GOT3 (cell line): ENCODE results near the gene TPH2.

ENCODE experiments used
- DNase-seq: peaks from one replicate; lab custom pipeline; 2025; ENCODE audit warnings: mixed read lengths; lab: John Stamatoyannopoulos, UW

Gene TPH2

GRCh38 chr12:72033991-72034390, 95.3 kb downstream of the TPH2 start:
- no peak for DNase-seq

GRCh38 chr12:72035625-72036024, 97.0 kb downstream of the TPH2 start:
- DNase-seq = no peak

- DNase-seq = no peak
These were observed 97.7 kb downstream of the TPH2 start for GRCh38 chr12:72036393-72036792.

- DNase-seq = no peak
These were observed 98.6 kb downstream of the TPH2 start for GRCh38 chr12:72037006-72037795.

- no peak for DNase-seq
These were observed 103.2 kb downstream of the TPH2 start for GRCh38 chr12:72041811-72042210.

GRCh38 chr12:72053604-72054003, 115.0 kb downstream of the TPH2 start:
- no peak for DNase-seq

GRCh38 chr12:72054511-72054910, 115.9 kb downstream of the TPH2 start:
- DNase-seq = no peak

- DNase-seq = no peak
These were observed 118.8 kb downstream of the TPH2 start for GRCh38 chr12:72057330-72057914.

- DNase-seq = no peak
These were observed 124.4 kb downstream of the TPH2 start for GRCh38 chr12:72063073-72063472.

GRCh38 chr12:72071030-72071429, 132.4 kb downstream of the TPH2 start:
- no peak for DNase-seq

- DNase-seq = no peak
These were observed 134.1 kb downstream of the TPH2 start for GRCh38 chr12:72072592-72073212.

- no peak for DNase-seq
These were observed 135.4 kb downstream of the TPH2 start for GRCh38 chr12:72074065-72074464.

- DNase-seq = no peak
These were observed 136.3 kb downstream of the TPH2 start for GRCh38 chr12:72074956-72075355.

GRCh38 chr12:72075401-72075800, 136.8 kb downstream of the TPH2 start:
- DNase-seq = no peak

- no peak for DNase-seq
These were observed 137.4 kb downstream of the TPH2 start for GRCh38 chr12:72075891-72076557.

GRCh38 chr12:72076558-72076915, 137.9 kb downstream of the TPH2 start:
- no peak for DNase-seq

- no peak for DNase-seq
These were observed 138.6 kb downstream of the TPH2 start for GRCh38 chr12:72077111-72077820.

GRCh38 chr12:72081777-72082176, 143.1 kb downstream of the TPH2 start:
- no peak for DNase-seq
